ENCODE data around the gene RAB15.

DNA sequence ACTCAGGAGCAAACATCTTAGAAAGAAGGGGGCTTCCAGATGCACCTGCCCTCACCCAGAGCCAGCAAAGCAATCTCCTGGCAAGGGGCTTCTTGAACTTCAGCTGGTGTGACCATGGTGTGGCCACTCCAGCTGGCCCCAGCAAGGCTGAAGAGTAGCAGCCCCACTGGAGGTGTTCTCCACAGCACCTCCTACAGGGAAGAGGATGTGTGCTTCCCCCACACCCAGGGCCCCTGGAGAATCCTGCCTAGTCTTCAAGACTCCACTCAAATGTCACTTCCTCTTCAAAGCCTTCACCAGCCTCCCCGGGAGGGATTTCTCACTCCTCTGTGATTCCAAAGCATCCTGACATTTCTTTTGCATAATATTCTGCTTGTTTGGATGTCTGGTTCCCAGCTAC is 8.5 kb downstream of the RAB15 start:
- TF ChIP-seq, protein P1, sequence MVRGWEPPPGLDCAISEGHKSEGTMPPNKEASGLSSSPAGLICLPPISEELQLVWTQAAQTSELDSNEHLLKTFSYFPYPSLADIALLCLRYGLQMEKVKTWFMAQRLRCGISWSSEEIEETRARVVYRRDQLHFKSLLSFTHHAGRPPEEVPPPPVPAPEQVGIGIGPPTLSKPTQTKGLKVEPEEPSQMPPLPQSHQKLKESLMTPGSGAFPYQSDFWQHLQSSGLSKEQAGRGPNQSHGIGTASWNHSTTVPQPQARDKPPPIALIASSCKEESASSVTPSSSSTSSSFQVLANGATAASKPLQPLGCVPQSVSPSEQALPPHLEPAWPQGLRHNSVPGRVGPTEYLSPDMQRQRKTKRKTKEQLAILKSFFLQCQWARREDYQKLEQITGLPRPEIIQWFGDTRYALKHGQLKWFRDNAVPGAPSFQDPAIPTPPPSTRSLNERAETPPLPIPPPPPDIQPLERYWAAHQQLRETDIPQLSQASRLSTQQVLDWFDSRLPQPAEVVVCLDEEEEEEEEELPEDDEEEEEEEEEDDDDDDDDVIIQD (CRISPR knock-in tag; IDR thresholded peaks at IDR 0.05) = no peak
- TF ChIP-seq RAD21 (CRISPR knock-in tag; conservative IDR thresholded peaks at IDR 0.05 in 1 of 2, IDR thresholded peaks at IDR 0.05 in 1 of 2) (no peak), USF2 (CRISPR knock-in tag; IDR thresholded peaks at IDR 0.05) (no peak), CREB1 (IDR thresholded peaks at IDR 0.05) (no peak), CREB1 (CRISPR knock-in tag; IDR thresholded peaks at IDR 0.05) (no peak), USF1 (CRISPR knock-in tag; IDR thresholded peaks at IDR 0.05) (no peak), NFE2L1 (tag; IDR thresholded peaks at IDR 0.05; ENCODE audit: borderline replicate concordance, low read depth) (no peak), RBBP5 (IDR thresholded peaks at IDR 0.05; ENCODE audit: borderline replicate concordance, insufficient read depth, low read length, poor library complexity, severe bottlenecking) (no peak), BACH1 (tag; IDR thresholded peaks at IDR 0.05) (no peak), EZH2 (IDR thresholded peaks at IDR 0.05; ENCODE audit: borderline replicate concordance, low read depth, low read length) (no peak)
- TF ChIP-seq, protein P2, sequence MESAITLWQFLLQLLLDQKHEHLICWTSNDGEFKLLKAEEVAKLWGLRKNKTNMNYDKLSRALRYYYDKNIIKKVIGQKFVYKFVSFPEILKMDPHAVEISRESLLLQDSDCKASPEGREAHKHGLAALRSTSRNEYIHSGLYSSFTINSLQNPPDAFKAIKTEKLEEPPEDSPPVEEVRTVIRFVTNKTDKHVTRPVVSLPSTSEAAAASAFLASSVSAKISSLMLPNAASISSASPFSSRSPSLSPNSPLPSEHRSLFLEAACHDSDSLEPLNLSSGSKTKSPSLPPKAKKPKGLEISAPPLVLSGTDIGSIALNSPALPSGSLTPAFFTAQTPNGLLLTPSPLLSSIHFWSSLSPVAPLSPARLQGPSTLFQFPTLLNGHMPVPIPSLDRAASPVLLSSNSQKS (CRISPR knock-in tag; IDR thresholded peaks at IDR 0.05) = no peak
